Right ventricle myocardium inferior (tissue), 1 donor: ENCODE results near the gene FNDC3B. TPM values are rescaled to one million over a fixed set of nuclear protein-coding genes. Genes with fewer than 3 reads are reported as not detected.

Experiments
- ATAC-seq: fragments of 200-7000 bp; cut with Tn5 transposase; one replicate; pipeline ENCODE4 v1.9.1; 2020; ENCODE audit warnings: mild to moderate bottlenecking, moderate library complexity
- DNase-seq: peaks from one replicate; pipeline ENCODE4 v3.0.0; 2021; ENCODE audit errors: missing footprints
- intact Hi-C: fragments of 100-400 bp; cut with DNase I; formaldehyde crosslinking; loops from one replicate; pipeline ENCODE4 v1.11.0; 2022
- total RNA-seq: library from RNA; stranded (reverse); fragmentation: NEBNext Ultra II Directional; extraction: Animal tissue kit (Norgen Biotek cat#: 25700); gene quantifications from one replicate; pipeline ENCODE4 v1.2.1, GENCODE V29; 2021
- donor health status: DM: no; HTN: yes; CAD: no; lungs with severe emphysema.

The FNDC3B gene
- total RNA-seq, 1 donor from 2014 or later: 57.8 TPM

DNA sequence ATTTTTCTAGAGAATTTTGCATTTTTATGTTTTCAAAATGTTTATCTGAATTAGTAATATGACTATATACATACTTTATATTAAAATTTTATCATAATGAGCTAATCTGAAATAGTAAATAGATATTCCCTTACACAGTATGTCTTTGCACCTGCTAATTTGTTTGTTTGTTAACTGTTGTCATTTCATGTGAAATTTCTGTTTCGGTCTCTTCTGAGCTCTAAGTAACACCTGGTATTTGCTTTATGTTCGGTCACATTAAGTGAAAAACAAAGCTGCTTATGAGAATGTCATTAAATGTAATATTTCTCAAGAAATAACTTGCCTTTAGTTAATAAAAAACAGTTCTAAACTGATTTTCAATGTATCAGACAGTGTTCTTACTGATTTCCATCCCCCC is 61.1 kb downstream of the FNDC3B start:
- DNase-seq: no peak
- intact Hi-C loops: no loop called here

DNA sequence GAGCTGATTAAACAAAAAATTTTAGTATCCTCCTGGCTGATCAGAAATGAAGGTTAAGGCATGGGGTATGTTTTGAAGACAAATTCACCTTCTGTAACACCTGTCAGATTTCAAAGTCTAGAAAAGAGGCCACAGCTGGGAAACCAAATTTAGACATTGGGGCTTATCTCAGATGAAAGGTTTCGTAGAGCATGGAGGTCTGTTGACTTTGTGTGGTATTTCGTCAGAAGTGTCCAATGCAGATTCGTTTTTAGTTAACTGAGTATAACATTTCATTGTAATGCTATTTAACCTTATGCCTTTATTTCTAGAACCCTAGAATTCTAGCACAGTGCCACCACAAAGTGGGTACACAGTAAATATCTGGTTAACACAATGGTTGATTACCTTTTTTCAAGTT is 61.7 kb downstream of the FNDC3B start:
- intact Hi-C loops: no loop called here
- ATAC-seq: no peak
- DNase-seq: no peak

More for the DNA sequence above, 61.1 kb downstream of the FNDC3B start:
- no peak for ATAC-seq

DNA sequence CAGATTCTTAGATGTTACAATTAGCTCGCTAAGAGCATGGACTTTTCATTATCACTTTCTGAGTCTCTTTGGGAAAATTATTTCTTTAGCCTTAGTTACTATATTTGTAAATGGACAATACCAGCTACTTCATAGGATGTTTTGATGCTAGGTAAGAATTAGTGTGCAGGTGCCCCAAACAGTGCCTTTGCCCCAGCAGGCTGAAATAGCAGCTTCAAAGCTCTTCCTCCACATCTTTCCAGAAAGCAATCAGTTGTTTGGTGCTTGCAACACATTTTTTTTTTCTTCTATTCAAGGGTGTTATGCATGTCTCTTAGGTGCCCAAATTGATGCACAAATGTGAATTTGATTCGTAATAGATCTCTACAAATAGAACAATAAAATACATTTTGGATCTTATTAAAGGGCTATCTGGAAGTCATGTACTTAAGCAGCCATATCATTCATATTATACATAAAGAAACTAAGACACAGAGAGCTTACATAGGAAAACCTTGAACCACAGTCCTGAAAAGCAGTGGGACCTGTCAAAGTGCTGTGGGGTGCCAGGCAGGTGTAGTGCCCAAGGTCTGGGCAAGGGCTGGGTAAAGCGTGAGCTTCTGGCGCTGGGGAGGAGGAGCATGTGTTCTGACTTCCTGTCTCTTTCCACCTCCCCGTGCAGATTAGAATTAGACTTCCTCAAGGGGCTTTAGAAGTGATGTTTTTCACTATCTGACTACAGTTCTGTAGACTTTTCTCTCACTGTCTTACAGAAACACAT is 62.9 kb downstream of the FNDC3B start:
- intact Hi-C loops: no loop called here
- DNase-seq: no peak
- ATAC-seq: no peak

DNA sequence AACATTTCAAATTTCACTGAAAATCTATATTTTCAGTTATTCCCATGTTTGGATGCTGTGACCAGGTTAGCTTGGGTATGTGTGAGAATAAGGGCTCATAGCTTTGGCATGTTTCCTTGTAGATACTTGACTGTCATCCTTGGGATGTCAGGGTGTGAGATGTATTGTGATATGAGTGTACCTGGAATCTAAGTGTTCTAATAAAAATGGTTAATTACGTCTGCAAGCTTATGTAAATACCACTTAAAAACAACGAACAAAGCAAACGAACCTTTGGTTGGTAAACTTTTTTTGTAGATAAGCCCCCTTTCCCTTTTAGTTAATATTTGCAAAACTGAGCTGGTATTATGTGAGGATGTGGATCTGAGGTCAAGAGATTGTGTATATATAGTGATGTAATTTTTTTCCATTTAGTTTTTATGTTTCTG is 63.5 kb downstream of the FNDC3B start:
- intact Hi-C loops: no loop called here
- no peak for DNase-seq
- ATAC-seq: no peak

DNA sequence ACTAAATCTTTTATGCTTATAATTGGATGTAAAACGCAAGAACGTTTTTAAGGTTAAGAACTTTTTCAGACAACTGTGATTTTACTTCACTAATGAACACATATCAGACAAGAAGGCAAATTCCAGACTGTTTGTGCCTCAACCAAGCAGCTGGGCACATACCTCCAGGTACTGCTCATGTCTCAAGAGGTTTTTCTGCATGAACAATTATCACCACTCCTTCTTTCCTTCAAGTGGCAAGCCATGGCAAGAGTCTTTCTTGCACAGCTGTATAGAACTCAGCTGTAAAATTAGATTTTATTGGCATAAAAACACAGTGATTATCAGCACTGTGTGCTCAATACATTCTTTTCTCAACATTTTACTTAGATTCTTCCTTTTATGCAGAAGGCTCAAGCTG is 64.3 kb downstream of the FNDC3B start:
- intact Hi-C loops: no loop called here
- DNase-seq (no peak), ATAC-seq (no peak)

DNA sequence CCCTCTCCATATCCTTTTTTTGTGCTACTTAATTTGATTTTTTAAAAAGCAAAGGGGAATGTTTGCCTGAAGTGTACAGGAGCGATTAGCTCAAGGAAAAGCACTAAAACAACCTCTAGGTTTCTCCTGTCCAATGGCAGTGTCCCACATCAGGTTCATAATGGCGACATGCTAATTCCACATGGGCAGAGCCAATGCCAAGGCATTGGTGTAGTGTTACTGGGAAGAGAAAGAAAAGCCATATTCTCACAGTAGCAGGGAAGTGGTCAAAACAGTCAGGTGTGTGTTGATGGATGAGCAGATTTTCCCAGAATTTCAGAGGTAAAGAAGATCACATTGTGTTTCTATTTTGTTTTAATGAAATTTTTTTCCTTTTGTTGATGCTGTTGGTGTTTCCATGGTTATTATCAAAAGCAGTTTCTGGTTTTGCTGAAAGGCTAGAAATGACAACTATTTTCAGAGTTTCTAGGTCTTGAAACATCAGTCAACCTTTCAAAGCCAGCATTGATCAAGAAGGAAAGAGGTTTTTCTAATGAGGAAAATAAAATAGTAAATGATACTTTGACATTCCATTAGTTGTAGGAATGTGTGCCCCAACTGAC is 65.2 kb downstream of the FNDC3B start:
- DNase-seq (no peak), ATAC-seq (peak; percentile 52)
- intact Hi-C loops: no loop called here

DNA sequence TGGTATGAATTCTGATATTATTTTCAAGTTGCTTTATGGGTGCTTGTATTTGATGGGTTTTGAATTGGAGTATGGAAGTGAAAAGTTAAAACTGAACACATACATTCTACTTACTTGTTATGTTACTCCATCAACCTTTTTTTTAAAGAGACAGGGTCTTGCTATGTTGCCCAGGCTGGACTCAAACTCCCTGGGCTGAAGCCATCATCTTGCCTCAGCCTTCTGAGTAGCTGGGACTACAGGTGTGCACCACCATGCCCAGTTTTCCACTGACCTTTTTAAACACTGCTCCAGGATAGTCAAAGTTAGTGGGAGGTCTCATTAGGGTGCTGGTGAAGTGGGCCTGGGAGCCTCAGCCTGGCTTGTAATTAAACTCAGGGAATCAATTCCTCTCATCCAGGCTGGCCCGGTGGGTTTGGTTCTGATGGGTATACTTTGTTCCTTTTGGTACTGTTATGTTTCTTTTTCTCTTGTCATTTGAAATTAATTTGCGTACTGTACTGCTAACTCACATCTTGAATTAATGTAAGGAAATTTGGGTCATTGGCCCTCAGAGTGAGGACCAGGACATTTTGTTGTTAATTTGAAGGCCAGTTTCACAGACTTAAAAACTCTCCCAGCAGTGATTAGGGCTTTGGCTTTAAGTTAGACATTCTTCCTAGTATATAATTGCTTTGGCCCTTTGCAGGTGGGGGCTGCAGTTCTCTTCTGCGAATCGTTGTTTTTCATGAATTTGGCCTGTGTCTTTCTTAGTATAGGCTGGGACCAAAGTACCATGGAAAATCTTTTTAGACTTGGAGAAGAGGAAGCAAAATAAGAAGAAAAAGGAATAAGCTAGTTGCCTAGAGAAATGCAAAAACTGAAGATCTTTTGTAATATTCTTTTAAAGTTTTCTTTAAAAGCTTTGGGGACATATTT is 66.9 kb downstream of the FNDC3B start:
- ATAC-seq (no peak), DNase-seq (no peak)
- intact Hi-C loops: no loop called here

DNA sequence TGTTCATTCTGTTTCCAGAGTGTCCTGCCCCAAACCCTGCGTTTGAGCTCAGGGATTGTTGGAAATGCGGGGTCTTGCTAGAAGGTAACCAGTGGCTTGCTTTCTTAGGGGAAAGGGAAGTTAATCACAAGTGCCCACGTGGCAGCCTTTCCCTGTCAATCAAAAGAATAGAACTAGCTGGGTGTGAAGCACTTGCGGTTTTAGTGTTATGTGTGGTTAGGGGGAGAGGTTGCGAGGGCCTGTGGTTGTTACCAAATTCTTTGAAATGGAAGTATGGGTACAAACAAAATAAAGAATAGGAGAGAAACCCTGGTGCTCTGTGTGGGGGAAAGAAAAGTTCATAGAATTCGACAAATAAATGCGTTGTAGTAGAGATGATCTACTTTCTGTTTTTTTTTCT is 67.6 kb downstream of the FNDC3B start:
- intact Hi-C loops: no loop called here
- no peak for DNase-seq

DNA sequence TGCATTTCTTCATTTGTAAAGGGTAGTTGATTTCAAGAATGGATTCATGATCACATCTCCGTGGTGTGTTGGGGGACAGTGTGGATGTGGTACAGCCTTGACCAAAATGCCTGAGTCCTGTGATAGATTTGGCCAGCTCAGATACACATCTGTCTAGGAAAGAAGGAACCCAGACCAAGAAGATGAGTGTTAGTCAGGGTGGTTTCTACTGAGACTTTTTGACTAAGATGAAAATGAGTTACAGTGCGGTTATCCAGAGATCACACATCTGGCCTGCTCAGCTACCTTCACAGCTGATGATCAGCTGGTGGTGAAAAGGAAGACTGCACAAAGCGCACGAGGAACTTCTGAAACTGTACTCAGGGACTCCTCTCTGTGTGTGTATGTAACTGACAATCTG is 68.0 kb downstream of the FNDC3B start:
- intact Hi-C loops: no loop called here
- DNase-seq: no peak
- no peak for ATAC-seq

More for the DNA sequence above, 67.6 kb downstream of the FNDC3B start:
- peak; percentile 23 for ATAC-seq

DNA sequence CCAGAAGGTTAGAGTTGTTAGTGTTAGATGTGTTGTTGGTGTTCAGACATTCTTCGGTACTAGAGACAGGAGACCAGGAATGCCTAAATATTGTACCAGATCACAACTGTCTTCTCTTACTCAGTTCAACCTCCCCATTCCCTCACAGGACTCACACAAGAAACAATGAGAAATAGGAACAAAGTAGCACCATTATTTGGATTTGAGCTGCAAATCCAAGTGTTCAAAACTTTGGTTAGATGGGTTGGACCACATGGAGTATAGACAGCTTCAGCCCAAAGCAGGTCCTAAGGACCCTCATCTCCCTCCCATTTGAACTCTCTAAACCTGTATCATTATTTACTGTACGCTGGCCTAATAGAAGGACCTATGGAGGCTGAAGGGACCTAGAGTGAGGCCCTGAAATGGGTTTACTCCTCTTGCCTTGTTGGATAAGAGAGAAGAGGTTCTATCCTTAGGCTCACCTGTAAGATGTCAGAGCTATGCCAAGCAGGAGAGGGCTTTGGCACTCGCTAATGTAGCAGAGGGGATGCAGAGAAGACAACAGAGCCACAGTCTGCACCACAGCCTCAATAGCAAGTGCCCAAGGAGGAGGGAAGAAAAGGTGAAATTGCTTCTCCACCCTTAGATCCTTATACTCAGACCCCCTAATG is 70.9 kb downstream of the FNDC3B start:
- intact Hi-C loops: no loop called here
- DNase-seq (no peak), ATAC-seq (no peak)

DNA sequence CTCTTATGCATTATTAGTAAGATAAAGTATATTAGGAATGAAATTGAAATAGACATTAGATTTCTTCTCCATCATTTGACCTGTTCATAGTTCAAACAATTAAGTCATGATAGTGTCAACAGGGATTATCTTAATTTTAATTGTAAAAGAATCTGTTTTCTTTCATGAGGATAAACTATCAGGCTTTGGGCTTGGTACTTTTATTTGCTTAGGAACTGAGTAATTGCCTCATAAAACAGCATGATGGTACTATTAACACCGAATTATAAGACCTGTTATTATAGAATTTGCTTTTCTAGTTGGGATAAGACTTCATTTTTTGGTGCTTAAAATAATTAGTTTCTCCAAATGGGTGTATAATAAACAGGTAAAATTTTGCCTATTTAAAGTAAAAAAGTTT is 71.8 kb downstream of the FNDC3B start:
- intact Hi-C loops: no loop called here
- no peak for ATAC-seq
- DNase-seq: no peak

DNA sequence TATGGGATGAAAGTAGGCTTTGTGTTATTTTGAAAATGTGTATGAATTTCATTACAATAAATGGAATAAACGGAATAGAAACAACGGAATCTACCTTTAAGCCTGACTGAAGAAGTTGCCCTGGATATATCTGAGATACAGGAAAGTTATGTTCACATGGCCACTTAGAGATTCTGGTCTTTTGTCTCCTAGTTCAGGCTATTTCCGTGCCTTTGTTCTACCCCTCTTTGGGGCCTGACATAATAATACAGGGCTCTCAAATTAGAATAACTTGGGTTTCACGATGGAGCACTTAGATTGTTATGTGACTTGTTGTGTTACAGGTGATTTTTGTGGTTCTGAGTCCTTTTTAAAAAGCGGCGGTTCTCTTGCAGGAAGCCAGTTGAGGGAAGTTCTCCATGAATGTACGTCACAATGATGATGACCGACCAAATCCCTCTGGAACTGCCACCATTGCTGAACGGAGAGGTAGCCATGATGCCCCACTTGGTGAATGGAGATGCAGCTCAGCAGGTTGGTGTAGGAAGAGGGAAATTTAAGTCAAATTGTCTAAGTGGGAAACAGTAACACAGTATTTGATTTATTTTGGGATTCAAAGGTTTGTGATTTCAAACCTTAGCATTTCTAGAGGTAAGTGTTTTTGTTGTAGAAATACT is 72.8 kb downstream of the FNDC3B start:
- ATAC-seq (no peak), DNase-seq (no peak)
- intact Hi-C loops: no loop called here

DNA sequence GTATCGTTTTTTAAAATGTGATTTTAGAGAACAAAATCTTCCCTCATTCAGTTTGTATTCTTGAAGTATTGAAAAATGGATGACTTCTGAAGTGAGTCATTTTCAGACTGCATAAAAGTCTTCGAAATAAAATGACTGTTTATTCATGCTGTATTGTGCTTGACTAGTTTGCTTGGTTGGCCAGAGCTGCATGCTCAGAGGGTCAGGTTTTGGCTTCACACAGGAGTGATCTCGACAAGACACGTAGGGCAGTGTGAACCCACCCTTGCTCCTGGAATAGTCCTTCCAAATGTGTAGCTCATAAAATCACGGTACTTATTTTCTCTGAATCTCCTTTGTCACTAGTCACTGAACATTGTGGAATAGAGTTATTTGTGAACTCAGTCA is 73.3 kb downstream of the FNDC3B start:
- intact Hi-C loops: no loop called here
- ATAC-seq (no peak), DNase-seq (no peak)

DNA sequence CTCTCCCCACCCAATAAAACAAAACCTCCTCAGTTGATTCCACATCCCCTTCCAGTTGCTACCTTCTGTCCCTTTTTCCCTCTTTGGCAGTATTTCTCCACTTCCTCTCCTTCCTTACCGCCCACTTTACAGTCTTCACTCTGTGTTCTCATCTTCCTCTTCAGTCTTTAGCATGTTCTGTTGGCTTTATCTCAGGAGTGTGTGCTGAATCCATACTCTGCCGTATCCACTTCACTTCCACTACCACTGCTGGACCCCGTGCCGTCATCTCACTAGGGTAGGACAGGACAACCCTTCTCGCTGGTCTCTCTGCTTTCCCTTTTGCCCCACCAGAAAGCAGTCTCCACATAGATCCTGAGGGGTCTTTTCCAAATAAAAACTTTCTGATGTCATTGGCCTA is 74.3 kb downstream of the FNDC3B start:
- intact Hi-C loops: no loop called here

DNA sequence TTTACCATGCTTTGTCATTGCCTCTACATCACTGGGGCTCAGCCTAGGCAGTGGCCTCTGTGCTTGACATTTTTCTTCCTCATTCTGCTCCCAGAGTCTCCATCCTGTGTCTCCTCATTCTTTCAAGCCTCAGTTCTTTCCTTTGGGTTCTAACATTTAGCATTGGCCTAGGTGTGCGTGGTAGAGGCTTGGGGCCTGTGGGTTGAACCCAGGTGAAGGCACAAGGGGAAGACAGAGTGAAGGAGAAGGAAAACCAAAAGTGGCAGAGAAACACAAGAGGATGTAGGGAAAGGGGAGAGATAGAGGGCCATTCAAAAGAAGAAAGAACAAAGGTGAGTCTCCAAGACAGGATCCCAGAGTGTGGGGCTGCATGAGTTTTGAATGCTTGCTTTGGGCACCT is 75.7 kb downstream of the FNDC3B start:
- ATAC-seq: no peak
- intact Hi-C loops: no loop called here
- no peak for DNase-seq

More for the DNA sequence above, 74.3 kb downstream of the FNDC3B start:
- no peak for DNase-seq
- ATAC-seq: peak; percentile 9

DNA sequence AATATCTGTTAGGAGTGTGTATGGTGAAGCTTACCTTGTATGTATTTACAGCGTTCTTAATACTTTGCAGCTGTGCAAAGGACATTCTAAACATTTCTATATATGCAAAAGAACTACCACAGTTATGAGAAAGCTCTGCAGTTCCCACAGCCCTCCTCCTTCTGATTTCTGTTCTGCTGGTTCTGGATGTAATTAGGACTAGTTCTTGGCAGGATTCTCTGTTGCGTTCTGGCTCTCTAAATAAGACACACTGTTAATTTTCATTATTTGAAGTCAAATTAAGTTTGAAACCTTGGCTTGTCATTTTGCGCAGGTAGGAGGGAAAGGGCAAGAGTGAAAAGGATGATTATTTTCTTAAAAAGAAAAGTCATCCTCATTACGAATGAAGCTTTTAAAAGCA is 76.4 kb downstream of the FNDC3B start:
- ATAC-seq (no peak), DNase-seq (no peak)
- intact Hi-C loops: no loop called here

DNA sequence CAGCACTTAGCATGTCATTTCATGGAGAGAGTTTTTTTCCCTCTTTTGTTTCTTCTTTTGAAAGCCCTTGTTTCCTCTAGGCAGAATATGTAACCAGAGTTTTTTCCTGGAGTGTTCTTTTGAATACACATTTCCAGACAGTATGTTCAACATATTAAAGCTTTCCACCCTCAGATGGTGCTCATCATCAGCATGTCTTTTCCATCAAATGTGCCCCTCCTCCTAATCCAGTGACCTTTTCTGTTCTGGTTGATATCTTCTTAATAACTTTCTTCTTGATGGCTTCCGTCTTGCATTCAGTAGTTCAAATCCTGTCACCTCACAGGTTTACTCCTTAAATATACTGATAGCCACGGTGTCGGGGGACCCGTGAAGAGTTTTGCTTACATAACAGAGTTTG is 78.6 kb downstream of the FNDC3B start:
- DNase-seq (no peak), ATAC-seq (no peak)
- intact Hi-C loops: no loop called here

DNA sequence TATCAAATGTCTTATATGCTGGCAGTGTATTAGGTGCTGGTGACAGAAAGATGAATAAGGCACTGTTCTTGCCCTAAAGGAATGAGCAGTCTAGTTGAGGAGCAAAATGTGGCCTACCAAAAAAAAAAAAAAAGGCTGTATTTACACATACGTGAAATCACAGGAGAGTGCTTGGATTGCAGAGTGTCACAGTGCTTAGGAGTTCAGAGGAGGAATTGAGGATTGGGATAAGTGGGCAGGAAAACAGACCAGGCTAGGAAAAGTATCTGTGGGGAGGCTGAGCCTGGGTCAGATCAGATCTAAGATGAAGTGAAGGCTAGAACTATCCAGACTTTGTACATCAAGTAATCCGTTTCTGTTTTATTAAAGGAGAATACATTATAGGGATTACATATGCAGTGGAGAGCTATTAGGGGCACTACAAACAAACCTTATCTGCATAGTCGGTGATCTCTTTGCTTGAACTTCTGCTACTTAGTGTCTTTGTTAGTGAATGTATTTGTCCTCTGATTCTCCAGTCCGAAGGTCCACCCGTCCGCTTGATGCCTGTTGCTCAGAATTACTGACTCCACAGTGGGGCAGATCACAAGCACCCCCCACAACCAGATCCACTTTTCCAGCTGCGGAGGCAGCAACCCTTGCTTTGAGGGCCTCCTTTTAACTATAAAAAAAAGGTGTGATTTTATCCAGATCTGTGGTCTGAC is 80.0 kb downstream of the FNDC3B start:
- no peak for DNase-seq
- intact Hi-C loops: no loop called here
- ATAC-seq: no peak
